Stimulated activated CD8-positive, alpha-beta memory T cell treated with anti-CD3 and anti-CD28 coated beads, Interleukin-7, amount 100 ng/mL, for 24 hours (primary cell): ENCODE data around the gene MTHFD1.
"Not testable (repeated sequence)": the region's sequence is repeated elsewhere in the genome, so short reads cannot be mapped to it uniquely, and the experiment has no call there.

ENCODE experiments used
- DNase-seq: peaks from one replicate; pipeline ENCODE4 v3.0.0-alpha.2; 2020; ENCODE audit warnings: low read depth

MTHFD1 gene

DNA sequence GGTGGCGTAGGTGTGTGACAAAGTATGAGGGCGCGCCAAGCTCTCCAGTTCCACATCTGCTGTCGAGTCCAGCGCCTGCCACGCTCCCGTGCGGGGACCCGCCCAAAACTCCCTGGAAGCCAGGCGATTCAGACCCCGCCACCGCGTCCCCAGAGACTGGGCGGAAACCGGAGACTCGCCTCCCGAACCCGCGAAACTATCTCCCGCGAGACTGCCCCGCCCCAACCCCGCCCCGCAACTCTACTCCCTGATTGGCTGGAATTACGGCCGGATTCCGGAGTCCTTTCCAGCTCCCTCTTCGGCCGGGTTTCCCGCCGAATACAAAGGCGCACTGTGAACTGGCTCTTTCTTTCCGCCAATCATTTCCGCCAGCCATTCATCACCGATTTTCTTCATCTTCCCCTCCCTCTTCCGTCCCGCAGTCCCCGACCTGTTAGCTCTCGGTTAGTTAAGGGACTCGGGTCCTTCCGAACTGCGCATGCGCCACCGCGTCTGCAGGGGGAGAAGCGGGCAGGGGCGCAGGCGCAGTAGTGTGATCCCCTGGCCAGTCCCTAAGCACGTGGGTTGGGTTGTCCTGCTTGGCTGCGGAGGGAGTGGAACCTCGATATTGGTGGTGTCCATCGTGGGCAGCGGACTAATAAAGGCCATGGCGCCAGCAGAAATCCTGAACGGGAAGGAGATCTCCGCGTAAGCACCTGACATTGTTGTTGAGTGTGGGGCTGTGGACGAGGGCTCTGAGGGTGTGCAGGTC is at the start of gene MTHFD1:
Gene MTHFD1, plus strand, starts transcription at position 572 of the 751 bp plus-strand sequence. Its CDS starts 75 bp downstream, at position 647.
- peak; percentile 93 for DNase-seq

DNA sequence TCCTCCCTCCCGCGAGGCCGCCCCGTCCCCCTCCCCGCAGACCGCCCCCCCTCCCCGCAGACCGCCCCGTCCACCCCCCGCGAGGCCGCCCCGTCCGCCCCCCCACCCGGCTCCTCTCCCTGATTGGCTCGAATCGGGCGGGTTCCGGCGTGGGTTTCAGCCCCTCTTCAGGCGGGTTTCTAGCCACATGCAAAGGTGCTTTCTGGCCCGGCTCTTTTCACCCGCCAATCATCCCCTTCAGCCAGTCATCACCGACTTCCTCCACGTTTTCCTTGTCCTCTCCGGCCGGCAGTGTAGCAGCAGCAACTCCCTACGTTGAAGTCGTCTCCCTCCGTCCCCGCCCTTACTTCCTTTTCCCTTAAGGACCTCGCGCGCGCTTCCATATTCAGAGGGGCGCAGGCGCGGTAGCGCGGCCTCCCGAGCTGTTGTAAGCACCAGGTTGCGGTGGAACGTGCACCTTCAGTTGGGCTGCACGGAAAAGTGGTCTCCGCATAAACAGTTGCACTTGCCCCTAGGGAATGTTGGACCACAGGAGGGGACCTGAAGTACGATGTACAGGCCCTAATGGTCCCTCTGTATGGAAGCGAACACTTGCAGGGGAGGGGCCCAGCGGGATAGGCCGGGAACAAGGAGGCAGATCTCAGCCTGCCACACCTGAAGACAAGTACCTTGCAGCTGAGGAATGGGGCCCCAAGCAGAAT is 49.4 kb upstream of the MTHFD1 start:
- DNase-seq = peak; percentile 80

GRCh38 chr14:64340560-64341196 is 47.5 kb upstream of the MTHFD1 start:
- no peak for DNase-seq

- no peak for DNase-seq
Measured at GRCh38 chr14:64347748-64348147, 40.4 kb upstream of the MTHFD1 start.

DNA sequence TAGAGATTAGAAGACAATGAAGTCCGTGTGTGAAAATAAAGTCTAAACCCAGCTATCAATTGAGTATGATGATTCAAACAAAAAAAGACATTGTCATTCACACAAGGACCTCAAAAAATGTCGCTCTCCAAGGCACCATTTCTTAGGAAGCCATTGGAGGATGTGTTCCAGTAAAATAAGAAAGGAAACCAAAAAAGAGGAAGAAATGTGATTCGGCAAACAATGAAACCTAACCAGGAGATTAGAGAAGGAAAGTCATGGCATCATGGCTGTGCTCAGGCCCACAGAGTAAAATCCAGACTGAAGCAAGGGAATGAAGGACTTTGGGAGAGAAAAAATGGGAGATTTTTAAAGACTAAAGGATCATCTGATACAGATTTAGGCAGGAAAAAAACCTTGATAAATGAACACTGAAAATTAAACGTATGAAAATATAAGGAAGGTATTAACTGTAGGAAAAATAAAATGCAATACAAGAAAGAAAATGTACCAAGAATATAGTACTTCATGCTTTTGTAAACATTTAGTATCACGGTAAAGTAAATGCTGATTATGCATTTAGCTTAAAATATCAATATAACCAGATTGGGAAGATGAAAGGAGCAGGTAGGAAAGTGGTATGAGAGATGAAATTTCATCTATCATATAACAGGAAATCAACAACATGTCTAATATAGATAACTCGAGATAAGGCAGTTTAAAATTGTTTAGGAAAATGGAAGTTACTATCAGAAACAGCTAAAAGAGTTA is 38.2 kb upstream of the MTHFD1 start:
- no peak for DNase-seq

- no peak for DNase-seq
Measured at GRCh38 chr14:64363265-64363846, 24.8 kb upstream of the MTHFD1 start.

- no peak for DNase-seq
Measured at GRCh38 chr14:64364907-64365306, 23.2 kb upstream of the MTHFD1 start.

DNA sequence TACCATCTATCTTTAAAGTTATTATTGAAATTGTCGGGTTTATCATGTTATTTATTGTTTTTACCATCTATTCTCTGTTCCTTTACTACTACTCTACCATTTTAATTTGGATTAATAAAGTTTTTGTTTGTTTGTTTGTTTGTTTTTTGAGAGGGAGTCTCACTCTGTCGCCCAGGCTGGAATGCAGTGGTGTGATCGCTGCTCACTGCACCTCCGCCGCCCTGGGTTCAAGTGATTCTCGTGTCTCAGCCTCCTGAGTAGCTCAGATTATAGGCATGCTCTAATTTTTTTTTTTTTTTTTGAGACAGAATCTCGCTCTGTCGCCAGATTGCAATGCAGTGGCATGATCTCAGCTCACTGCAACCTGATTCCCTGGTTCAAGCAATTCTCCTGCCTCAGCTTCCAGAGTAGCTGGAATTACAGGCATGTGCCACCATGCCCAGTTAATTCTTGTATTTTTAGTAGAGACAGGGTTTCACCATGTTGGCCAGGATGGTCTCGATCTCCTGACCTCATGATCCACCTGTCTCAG is 22.7 kb upstream of the MTHFD1 start:
- DNase-seq = not testable (repeated sequence)

DNA sequence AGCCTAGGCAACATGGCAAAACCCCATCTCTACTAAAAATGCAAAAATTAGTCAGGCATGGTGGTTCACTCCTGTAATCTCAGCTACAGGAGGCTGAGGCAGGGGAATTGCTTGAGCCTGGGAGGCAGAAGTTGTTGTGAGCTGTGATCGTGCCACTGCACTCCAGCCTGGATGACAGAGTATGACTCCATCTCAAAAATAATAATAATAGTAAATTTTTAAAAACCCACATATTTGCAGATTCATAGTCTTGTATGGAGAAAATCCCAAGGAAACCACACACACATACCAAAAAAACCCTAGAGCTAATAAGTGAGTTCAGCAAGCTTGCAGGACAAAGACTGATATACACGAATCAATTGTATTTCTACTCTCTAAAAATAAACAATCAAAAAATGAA is 19.0 kb upstream of the MTHFD1 start:
- no peak for DNase-seq

DNA sequence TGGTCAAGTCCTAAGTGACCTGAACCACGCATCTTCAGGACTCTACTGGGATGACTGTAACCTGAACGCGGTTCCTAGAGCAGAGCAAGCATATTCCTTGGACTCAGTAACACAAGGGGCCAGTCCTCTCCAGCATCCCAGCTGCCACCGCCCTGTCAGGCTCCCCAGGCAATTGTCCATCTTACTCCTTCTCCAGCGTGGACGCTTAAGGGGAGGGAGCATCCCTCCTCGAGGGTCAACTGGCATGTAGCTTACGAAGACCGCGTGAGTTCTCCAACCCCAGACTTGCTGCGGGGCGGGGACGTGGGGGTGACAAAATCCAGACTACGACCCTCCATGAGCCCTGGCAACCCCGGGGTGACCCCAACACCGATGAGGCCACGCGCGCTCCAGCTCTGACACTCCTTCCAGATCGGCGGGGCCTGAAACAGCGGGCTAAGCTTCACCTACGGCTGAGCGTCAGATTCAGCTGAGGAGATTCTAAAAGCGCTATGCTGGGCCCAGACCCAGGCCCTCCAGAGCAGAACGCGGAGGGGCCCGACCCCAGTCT is 846 bp upstream of the MTHFD1 start:
- DNase-seq = no peak

DNA sequence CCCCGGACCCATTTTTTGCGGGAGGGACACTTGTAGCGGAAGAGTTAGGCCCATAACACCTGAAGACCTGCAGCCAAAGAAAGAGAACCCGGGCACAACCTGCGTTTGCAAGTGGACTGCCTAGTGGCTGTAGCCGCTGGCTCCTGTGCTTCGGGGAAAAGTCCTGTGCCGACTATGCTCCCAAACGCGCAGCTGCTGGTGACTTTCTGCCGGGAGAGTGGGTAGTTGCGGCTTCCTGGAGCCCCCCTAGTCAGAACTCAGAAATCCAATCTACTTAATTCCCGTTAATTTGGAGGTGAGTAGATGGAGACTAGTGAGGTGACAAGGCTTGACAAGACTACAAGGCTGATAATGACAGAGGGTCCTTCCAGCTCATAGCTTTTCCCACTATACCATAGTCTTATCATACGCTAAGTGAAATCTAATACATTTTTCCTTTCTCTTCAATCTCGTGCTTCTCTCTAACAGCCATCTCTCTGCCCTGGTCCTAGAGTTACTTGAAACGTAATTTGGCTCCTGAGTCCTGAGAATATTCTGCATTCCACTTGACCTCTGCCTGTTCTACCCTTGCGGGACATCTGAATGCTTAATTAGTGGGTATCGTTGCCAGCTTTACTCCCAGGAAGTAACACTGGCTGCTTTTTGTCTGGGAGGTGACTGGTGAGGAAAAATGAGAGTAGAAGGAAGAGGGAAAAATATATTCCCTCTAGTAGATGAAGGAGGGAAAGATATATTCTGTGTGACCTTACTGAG is 556 bp downstream of the MTHFD1 start:
- no peak for DNase-seq

- no peak for DNase-seq
Measured at GRCh38 chr14:64391113-64391725, 3.1 kb downstream of the MTHFD1 start.

GRCh38 chr14:64391986-64392385 is 3.8 kb downstream of the MTHFD1 start:
- DNase-seq = no peak

GRCh38 chr14:64393189-64393726 is 5.1 kb downstream of the MTHFD1 start:
- not testable (repeated sequence) for DNase-seq

DNA sequence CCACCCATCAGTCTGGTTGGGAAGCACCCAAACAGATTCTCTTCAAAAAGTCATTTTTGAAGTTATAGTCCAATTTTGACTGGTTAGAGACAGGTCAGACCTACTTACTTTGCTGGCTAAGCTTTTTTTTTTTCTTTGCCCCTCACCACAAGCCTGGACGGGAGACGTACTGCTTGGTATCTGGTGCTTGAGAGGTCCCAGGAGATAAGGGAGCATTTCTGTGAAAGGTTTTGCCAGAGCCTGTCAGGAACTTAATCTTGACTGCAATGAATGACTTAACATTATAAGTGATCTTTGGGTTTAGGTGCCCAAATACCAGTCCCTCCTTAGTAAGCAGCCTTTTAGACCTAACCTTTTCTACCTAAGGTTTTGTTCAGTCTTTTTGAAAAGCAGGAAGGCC is 6.3 kb downstream of the MTHFD1 start:
- DNase-seq = no peak

DNA sequence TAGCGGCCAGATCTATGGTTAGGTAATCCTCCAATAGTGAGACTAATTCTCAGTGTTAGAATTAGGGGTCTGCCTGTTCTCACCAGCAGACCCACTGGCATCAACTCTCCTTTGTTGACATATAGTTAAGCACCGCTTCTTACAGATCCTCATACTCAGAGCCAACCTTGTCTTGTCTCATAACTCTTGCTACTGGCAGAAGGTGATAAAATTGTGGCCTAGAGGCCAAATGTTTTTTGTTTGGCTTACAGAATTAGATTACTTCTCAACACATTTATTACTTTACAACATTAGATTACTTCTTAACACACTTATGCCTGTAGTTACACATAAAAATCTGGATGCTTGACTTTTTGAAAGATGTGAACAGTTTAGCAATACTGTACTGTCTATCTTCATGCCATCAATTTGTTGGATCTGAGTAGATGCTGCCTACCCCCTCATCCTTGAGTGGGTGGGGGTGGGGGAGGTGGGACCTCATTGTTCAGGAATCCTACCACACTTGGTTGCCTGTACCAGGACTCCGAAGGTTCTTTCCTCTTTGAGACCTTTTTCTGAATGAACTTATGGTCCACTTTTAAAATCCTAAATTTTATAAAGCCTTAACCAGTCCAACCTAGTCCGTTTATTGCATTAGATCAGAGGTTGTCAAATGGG is 7.0 kb downstream of the MTHFD1 start:
- DNase-seq = no peak

DNA sequence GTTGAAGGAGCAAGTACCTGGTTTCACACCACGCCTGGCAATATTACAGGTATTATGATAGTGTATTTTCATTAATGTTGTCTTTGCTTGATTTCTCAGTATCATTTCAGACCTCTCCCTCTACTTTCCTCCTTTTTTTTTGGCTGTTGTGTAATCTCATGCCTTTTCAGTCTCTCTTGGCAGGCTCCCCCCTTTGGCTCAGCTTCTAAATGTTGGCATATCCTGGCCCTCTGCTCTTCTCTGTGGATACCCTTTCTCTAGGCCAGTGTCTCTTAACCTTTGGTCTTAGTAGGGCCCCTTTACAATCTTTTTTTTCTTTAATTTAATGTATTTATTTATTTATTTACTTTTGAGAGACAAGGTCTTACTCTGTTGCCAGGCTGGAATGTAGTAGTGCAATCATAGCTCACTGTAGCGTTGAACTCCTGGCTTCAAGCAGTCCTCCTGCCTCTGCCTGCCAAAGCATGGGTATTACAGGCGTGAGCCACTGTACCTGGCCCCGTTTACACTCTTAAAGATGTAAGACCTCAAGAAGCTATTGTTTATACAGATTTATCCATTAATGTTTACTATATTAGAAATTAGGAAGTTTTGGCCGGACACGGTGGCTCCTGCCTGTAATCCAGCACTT is 12.8 kb downstream of the MTHFD1 start:
- no peak for DNase-seq

DNA sequence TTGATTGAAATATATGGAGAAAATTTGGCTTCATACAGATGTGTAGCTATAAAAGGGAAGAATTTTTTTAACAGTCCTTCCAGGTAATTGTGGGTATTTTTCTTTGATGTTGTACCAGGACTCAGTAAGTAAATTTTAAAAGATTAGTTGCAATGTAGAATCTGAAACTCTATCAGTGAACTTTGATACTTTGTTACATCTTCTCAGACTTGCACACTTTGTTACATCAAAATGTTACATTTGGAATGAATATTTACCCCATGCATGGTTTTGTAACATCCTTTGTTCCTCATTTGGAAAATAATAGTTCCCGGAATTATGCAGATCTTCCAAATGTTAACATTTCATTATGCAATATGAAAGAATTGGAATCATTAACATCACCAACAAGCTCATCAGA is 13.8 kb downstream of the MTHFD1 start:
- no peak for DNase-seq

DNA sequence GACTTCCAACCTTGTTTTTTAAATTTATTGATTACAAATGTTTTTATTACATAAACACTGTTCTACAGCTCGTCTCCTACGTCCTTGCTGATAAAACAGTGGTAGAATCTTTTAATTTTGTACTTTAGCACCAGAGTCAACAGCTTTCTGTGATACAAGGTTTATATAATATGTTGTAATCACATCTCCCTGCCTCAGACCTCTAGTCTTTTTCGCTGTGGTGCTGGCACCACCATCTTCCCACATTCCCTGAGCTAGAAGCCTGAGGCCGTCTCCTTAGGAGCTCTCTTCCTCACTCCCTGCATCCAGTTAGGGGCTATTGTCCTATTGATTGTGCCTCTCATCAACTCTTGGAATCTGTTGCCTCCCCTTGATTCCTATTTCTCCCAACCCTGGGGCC is 17.1 kb downstream of the MTHFD1 start:
- DNase-seq = no peak
